K562 (cell line): ENCODE measurements around the gene PDCD6IP. TPM values are rescaled to one million over a fixed set of nuclear protein-coding genes. Genes with fewer than 3 reads are reported as not detected.

Experiments used
- C11orf30 ChIP-seq: fragments of 450-650 bp; IDR thresholded peaks from 2 replicates; pipeline ENCODE4 v1.6.1; 2016; ENCODE audit warnings: low read depth, mild to moderate bottlenecking
- CC2D1A ChIP-seq: fragments of 450-650 bp; IDR thresholded peaks from 2 replicates; pipeline ENCODE4 v1.6.1; 2017; ENCODE audit warnings: mild to moderate bottlenecking
- CEBPG ChIP-seq, 3 experiments: fragments of 200-800 bp in 1 of 3; sonication (Bioruptor generic) in 1 of 3; sonication (generic) in 1 of 3; formaldehyde crosslinking in 1 of 3; IDR thresholded peaks in 2 of 3; conservative IDR thresholded peaks in 1 of 3; 2 replicates each; pipeline versions ENCODE4 v1.6.1 to v1.8.0; 2016 to 2022; ENCODE audit warnings: missing compliant biosample characterization in 2 of 3, missing genetic modification characterization in 2 of 3, mild to moderate bottlenecking in 1 of 3, missing genetic modification reagents in 1 of 3
- DLX4 ChIP-seq: fragments of 250-450 bp; sonication (Bioruptor Pico); IDR thresholded peaks from 2 replicates; pipeline ENCODE4 v1.6.1; 2021; ENCODE audit warnings: mild to moderate bottlenecking
- EHMT2 ChIP-seq: fragments of 450-650 bp; IDR thresholded peaks from 2 replicates; pipeline ENCODE4 v1.6.1; 2018; ENCODE audit warnings: antibody characterized with exemption
- FOXP4 ChIP-seq: sonication (generic); formaldehyde crosslinking; IDR thresholded peaks from 2 replicates; pipeline ENCODE4 v1.8.0; 2022; ENCODE audit warnings: mild to moderate bottlenecking, missing genetic modification reagents, borderline replicate concordance
- HNRNPUL1 ChIP-seq: fragments of 200-400 bp; formaldehyde crosslinking; IDR thresholded peaks from 2 replicates; pipeline ENCODE4 v1.6.1; 2017; ENCODE audit warnings: low read length
- MAFG ChIP-seq: fragments of 450-650 bp; conservative IDR thresholded peaks from 2 replicates; pipeline ENCODE4 v1.6.1; 2016; ENCODE audit warnings: missing genetic modification characterization, missing compliant biosample characterization
- PRPF4 ChIP-seq: fragments of 200-400 bp; formaldehyde crosslinking; IDR thresholded peaks from one replicate; pipeline ENCODE4 v1.6.1; 2017; ENCODE audit warnings: low read length, low read depth, mild to moderate bottlenecking; ENCODE audit not compliant: insufficient read depth, poor library complexity, severe bottlenecking
- RNF219 ChIP-seq: fragments of 250-450 bp; sonication (Bioruptor Pico); IDR thresholded peaks from 2 replicates; pipeline ENCODE4 v1.5.0; 2022; ENCODE audit warnings: mild to moderate bottlenecking
- SLC30A9 ChIP-seq: fragments of 250-450 bp; sonication (Bioruptor Pico); IDR thresholded peaks from 2 replicates; pipeline ENCODE4 v1.8.0; 2022; ENCODE audit warnings: mild to moderate bottlenecking, moderate library complexity
- SMC3 ChIP-seq: conservative IDR thresholded peaks from 2 replicates; pipeline ENCODE4 v1.6.1; 2011; ENCODE audit warnings: low read depth, low read length, improper control_type of control experiment; ENCODE audit not compliant: insufficient read depth
- TBP ChIP-seq: optimal IDR thresholded peaks from 2 replicates; pipeline ENCODE3; 2011; ENCODE audit warnings: low read depth, low read length, improper control_type of control experiment
- TGIF2 ChIP-seq: sonication (generic); formaldehyde crosslinking; IDR thresholded peaks from 2 replicates; pipeline ENCODE4 v1.8.1; 2022; ENCODE audit warnings: mild to moderate bottlenecking, missing genetic modification reagents, moderate library complexity
- ZSCAN29 ChIP-seq: fragments of 450-650 bp; IDR thresholded peaks from 2 replicates; pipeline ENCODE4 v1.6.1; 2017
- polyA plus RNA-seq, 8 experiments: library from polyadenylated mRNA; depleted of rRNA in 4 of 8; stranded (reverse) in 5 of 8; unstranded in 3 of 8; fragments of >200 nt; fragmentation: Nextera tagmentation in 2 of 8; fragmentation: Illumina TruSeq in 1 of 8; extraction: Ambion mirVana in 2 of 8; extraction: Trizol in 1 of 8; gene quantifications; 2 replicates each; pipeline versions ENCODE4 v1.2.1 to v1.2.3, GENCODE V29; 2011 to 2014; ENCODE audit warnings: inconsistent platforms in 1 of 8, missing spikeins in 1 of 8
- total RNA-seq, 7 experiments: library from RNA; depleted of rRNA in 6 of 7; stranded (reverse); fragments of >200 nt in 6 of 7; fragmentation: Illumina TruSeq in 2 of 7; extraction: Trizol in 2 of 7; gene quantifications; 2 replicates each; pipeline versions ENCODE4 v1.2.1 to v1.2.3, GENCODE V29; 2011 to 2021; ENCODE audit warnings: low replicate concordance in 1 of 7
- TF ChIP-seq, protein P1 (sequence below): fragments of 250-450 bp; sonication (Bioruptor Pico); IDR thresholded peaks from 2 replicates; pipeline ENCODE4 v1.8.0; 2022; ENCODE audit warnings: inconsistent platforms, mild to moderate bottlenecking, moderate library complexity, borderline replicate concordance
- TF ChIP-seq, protein P2 (sequence below): IDR thresholded peaks from 2 replicates; pipeline ENCODE4 v1.6.1; 2014; ENCODE audit warnings: antibody characterized with exemption
- TF ChIP-seq, protein P3 (sequence below): fragments of 200-800 bp; sonication (Bioruptor generic); IDR thresholded peaks from 2 replicates; pipeline ENCODE4 v1.6.1; 2017; ENCODE audit warnings: missing genetic modification characterization, missing compliant biosample characterization

Gene PDCD6IP
- total and polyA plus RNA-seq, 9 of the 15 experiments (the other 6 are each of a cell fraction or from before 2014, with no cell fraction given) = 40.2 to 302 (median 122) TPM

DNA sequence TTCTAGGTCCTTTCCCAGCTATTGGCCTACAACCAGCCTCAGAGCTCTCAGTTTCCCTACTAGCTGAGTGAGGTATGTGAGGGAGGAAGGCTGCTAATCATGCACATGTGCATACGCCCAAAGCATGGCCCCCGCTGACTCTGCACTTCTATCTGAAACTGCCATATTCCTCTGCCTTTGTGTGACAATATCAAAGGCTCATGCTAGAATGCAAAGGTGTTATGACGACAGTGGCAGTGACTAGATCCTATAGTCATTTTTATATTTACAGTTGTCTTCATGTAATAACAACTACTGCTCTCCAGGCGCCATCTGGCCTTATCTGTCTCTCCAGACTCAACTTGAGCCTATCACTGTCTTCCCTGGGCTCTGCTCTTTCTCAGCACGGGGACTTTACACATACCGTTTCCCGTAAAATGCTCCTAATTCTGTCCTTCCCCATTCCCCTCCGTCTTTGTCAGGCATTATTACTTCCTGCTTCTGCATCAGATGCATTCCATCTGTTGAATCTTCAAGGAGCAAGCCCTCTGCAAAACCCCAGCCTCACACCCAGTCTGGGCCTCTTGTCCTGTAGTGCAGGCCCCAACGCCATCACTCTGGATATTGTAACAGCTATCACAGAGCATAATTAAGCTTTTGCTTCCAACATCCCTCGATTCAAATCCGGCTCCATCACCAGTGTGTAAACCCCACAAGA lies 102.5 kb downstream of the PDCD6IP start (continued):
- TF ChIP-seq RNF219 (no peak), C11orf30 (peak; percentile 96), TGIF2 (no peak), ZSCAN29 (0 out of 2 replicates have a peak, but pooled peaks have one; percentile 22), SMC3 (0 out of 2 replicates have a peak, but pooled peaks have one; percentile 9), PRPF4 (no peak), CEBPG (CRISPR knock-in tag; IDR thresholded peaks at IDR 0.05) (no peak), CEBPG (tag; conservative IDR thresholded peaks at IDR 0.05 in 1 of 2, IDR thresholded peaks at IDR 0.05 in 1 of 2) (peak in 1 of 2 experiments; percentile 40; a peak in 1 of 4 replicates), HNRNPUL1 (no peak), CC2D1A (peak; percentile 99), EHMT2 (peak; percentile 70), MAFG (tag) (peak; percentile 95), SLC30A9 (CRISPR knock-in tag) (no peak), DLX4 (no peak), FOXP4 (CRISPR knock-in tag) (no peak), TBP (peak; percentile 46)
- TF ChIP-seq, protein P1, sequence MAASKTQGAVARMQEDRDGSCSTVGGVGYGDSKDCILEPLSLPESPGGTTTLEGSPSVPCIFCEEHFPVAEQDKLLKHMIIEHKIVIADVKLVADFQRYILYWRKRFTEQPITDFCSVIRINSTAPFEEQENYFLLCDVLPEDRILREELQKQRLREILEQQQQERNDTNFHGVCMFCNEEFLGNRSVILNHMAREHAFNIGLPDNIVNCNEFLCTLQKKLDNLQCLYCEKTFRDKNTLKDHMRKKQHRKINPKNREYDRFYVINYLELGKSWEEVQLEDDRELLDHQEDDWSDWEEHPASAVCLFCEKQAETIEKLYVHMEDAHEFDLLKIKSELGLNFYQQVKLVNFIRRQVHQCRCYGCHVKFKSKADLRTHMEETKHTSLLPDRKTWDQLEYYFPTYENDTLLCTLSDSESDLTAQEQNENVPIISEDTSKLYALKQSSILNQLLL (CRISPR knock-in tag) = no peak
- TF ChIP-seq, protein P2, sequence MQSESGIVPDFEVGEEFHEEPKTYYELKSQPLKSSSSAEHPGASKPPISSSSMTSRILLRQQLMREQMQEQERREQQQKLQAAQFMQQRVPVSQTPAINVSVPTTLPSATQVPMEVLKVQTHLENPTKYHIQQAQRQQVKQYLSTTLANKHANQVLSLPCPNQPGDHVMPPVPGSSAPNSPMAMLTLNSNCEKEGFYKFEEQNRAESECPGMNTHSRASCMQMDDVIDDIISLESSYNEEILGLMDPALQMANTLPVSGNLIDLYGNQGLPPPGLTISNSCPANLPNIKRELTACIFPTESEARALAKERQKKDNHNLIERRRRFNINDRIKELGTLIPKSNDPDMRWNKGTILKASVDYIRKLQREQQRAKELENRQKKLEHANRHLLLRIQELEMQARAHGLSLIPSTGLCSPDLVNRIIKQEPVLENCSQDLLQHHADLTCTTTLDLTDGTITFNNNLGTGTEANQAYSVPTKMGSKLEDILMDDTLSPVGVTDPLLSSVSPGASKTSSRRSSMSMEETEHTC = peak; percentile 73
- TF ChIP-seq, protein P3, sequence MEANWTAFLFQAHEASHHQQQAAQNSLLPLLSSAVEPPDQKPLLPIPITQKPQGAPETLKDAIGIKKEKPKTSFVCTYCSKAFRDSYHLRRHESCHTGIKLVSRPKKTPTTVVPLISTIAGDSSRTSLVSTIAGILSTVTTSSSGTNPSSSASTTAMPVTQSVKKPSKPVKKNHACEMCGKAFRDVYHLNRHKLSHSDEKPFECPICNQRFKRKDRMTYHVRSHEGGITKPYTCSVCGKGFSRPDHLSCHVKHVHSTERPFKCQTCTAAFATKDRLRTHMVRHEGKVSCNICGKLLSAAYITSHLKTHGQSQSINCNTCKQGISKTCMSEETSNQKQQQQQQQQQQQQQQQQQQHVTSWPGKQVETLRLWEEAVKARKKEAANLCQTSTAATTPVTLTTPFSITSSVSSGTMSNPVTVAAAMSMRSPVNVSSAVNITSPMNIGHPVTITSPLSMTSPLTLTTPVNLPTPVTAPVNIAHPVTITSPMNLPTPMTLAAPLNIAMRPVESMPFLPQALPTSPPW = peak; percentile 53; the same call in 1 of the 2 replicates
